GM12874 (cell line): ENCODE measurements around the gene SLC6A7.

ENCODE experiments used
- CTCF ChIP-seq: IDR thresholded peaks from 2 replicates; pipeline ENCODE4 v1.5.1; 2011; ENCODE audit warnings: low read depth, mild to moderate bottlenecking, control low read depth, low read length, moderate library complexity; ENCODE audit not compliant: insufficient read depth

Gene SLC6A7

DNA sequence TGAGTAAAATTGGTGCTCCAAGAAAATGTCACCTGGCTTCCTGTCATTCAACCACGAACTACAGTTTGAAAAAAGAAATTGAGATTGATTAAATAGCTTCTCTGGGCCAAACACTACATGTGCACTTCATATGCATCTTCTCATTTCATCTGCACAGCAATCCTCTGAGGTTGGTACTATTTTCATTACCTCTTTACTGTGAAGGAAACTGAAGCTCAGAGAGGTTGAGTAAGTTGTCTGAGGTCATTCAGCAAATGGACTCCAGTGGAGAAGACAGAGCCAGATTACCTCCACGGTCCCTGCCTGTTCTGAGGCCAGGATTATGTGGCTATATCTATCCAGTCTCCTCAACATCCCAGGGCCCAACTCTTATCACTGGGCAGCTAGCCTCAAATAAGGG is 46.5 kb downstream of the SLC6A7 start:
- no peak for TF ChIP-seq CTCF

- TF ChIP-seq CTCF, result no peak
These were observed 47.3 kb downstream of the SLC6A7 start for GRCh38 chr5:150236981-150237754.

- TF ChIP-seq CTCF, result no peak
These were observed 48.8 kb downstream of the SLC6A7 start for GRCh38 chr5:150238646-150239045.

DNA sequence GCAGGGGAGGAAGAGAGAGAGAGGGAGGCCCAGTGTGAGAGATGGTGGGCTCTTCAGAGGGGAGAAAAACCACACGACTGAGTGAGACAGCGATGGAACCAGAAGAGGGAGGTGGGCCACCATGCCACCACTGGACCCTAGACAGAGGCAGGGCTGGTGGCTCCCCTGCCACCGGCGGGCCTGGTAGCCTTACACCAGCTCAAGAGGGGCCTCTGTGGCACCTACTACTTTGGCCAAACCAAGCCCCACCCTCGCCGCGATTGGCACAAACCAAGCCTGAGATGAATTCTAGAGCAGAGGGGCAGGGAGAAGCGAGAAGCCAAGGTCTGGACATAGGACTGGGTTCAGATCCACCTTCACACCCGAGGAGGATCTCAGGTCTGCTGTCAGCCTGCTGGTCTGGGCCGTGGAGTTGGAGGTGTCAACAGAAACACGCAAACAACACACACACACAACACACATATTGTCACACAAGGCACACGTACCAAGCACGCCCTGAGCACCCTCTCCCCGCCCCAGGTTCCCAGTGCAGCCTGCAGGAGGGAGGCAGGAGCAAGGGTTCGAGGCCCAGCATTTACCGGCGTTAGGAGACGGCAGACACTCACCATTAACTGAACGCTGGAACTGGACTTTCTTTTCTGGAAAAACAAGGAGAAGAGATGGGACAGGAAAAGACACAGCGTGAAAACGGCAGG is 49.4 kb downstream of the SLC6A7 start:
- no peak for TF ChIP-seq CTCF

- TF ChIP-seq CTCF, result no peak
These were observed 49.9 kb downstream of the SLC6A7 start for GRCh38 chr5:150239794-150240122.

GRCh38 chr5:150241298-150242160 is 51.7 kb downstream of the SLC6A7 start:
- TF ChIP-seq CTCF, result no peak

DNA sequence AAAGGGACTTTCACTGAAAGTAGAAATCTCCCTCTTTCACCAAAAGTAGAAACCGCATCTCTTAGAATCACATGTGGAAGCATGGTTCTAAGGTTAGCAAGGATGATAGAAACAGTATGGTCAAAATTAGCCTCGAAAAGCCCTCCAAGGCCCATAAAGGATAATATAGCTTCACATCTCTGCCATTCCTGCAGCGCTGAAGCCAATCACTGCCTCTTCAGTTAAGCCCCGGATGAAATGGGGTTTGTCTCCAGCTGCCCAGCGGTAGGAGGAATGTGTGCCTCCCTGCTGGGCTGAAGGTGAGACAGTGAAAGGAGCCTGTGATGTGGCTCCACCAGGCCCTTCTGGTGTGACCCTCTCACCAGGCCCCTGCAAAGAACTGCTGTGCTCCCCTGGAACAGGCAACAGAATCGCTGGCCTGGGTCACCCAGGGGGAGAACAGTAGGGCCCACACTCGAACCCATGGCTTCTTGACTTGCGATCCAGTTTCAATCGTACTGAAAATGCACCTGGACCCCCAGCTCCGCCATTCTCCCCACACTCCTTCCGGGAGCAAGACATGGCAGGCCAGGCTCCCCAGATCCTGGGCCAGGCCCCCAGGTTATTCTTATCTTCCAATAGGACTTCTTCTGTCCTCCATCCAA is 52.5 kb downstream of the SLC6A7 start:
- no peak for TF ChIP-seq CTCF
